SH-SY5Y (cell line): Measurements from ENCODE around the gene GET3.

Experiments used
- GATA2 ChIP-seq: IDR thresholded peaks from 2 replicates; pipeline ENCODE4 v1.6.1; 2011; ENCODE audit warnings: mild to moderate bottlenecking, low read depth, low read length
- GATA3 ChIP-seq: IDR thresholded peaks from 2 replicates; pipeline ENCODE4 v1.6.1; 2011; ENCODE audit warnings: low read depth, mild to moderate bottlenecking, low read length, moderate library complexity

Gene GET3

DNA sequence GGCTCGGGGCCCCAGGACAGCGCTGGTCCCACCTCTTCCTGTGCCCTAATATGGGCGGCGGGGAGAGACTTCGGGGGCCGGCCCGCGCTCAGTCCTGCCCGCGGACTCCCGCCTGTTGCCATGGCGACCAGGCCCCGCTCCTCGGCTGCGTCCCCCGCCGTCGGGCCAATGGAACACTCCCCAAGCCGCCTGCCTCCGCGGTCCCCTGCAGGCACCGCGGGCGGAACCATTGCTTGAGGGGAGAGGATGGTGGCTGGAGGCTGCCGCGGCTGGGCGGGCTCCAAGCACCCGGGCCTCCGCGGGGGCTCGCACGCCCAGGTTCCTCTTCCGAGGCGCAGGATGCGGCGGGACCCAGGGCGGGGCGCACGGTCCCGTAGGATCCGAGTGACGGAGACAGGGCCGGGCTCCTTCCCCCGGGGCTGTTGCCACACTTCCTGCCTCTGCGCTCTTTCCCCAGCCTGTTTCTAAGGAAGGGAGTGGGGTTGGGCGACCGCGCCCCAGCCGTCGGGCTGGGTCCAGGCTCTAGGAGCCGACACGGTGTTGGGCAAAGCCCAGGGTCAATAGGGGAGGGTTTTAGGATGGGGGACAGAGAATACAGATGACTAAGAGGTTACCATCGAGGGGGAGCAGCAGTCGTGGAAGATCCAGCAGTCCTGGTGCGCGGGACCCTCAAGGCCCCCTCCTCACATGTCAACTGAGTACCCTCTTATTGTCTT, 52.8 kb downstream of the GET3 start:
- TF ChIP-seq GATA3 (no peak), GATA2 (no peak)

DNA sequence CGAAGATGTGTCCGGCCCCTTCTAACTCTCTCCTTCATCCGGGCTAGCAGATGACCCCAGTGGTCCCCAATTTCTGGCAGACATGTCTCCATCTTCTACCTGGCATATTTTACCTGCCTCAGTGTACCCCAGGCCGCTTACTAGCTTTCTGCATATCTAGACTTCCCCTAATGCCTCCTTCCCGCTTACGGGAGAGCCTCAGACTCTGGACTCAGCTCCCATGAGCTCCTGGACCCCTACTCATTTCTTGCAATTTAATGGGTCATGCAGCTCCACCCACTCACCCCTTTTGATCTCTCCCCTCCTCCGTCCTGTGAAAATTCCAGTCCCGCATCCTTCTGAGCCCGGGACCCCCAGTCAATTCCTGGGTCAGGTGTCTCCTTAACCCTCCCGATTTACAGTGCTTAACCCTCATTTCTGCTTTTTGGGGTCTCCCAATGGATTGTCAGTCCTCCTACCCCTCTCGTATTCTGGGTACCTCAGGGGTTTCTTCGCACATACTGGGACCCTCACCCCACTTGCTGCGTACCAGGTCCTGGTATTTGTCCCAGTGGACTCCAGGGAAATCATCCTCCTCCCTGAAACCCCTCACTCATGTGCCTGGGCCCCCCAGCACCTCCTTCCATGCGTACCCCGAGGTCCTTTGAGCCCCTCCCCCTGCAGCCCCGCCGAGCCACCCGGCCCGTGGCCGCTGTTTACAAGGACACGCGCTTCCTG, 53.5 kb downstream of the GET3 start:
- TF ChIP-seq GATA3 (no peak), GATA2 (no peak)

DNA sequence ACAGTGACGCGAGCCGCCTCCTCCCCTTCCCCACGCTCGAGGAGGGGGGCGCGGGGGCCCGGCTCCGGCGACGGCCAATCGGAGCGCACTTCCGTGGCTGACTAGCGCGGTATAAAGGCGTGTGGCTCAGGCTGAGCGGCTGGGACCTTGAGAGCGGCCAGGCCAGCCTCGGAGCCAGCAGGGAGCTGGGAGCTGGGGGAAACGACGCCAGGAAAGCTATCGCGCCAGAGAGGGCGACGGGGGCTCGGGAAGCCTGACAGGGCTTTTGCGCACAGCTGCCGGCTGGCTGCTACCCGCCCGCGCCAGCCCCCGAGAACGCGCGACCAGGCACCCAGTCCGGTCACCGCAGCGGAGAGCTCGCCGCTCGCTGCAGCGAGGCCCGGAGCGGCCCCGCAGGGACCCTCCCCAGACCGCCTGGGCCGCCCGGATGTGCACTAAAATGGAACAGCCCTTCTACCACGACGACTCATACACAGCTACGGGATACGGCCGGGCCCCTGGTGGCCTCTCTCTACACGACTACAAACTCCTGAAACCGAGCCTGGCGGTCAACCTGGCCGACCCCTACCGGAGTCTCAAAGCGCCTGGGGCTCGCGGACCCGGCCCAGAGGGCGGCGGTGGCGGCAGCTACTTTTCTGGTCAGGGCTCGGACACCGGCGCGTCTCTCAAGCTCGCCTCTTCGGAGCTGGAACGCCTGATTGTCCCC, 54.2 kb downstream of the GET3 start, which contains the start of gene JUNB:
TSS of gene JUNB (plus strand) at position 142 of the 706 bp plus-strand sequence. CDS start at position 428, 286 bp downstream.
- TF ChIP-seq GATA2 (no peak), GATA3 (no peak)

DNA sequence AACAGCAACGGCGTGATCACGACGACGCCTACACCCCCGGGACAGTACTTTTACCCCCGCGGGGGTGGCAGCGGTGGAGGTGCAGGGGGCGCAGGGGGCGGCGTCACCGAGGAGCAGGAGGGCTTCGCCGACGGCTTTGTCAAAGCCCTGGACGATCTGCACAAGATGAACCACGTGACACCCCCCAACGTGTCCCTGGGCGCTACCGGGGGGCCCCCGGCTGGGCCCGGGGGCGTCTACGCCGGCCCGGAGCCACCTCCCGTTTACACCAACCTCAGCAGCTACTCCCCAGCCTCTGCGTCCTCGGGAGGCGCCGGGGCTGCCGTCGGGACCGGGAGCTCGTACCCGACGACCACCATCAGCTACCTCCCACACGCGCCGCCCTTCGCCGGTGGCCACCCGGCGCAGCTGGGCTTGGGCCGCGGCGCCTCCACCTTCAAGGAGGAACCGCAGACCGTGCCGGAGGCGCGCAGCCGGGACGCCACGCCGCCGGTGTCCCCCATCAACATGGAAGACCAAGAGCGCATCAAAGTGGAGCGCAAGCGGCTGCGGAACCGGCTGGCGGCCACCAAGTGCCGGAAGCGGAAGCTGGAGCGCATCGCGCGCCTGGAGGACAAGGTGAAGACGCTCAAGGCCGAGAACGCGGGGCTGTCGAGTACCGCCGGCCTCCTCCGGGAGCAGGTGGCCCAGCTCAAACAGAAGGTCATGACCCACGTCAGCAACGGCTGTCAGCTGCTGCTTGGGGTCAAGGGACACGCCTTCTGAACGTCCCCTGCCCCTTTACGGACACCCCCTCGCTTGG, 55.0 kb downstream of the GET3 start:
- TF ChIP-seq GATA3 (no peak), GATA2 (no peak)

DNA sequence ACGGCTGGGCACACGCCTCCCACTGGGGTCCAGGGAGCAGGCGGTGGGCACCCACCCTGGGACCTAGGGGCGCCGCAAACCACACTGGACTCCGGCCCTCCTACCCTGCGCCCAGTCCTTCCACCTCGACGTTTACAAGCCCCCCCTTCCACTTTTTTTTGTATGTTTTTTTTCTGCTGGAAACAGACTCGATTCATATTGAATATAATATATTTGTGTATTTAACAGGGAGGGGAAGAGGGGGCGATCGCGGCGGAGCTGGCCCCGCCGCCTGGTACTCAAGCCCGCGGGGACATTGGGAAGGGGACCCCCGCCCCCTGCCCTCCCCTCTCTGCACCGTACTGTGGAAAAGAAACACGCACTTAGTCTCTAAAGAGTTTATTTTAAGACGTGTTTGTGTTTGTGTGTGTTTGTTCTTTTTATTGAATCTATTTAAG, 55.6 kb downstream of the GET3 start:
- TF ChIP-seq GATA2, result no peak
- TF ChIP-seq GATA3, result no peak

DNA sequence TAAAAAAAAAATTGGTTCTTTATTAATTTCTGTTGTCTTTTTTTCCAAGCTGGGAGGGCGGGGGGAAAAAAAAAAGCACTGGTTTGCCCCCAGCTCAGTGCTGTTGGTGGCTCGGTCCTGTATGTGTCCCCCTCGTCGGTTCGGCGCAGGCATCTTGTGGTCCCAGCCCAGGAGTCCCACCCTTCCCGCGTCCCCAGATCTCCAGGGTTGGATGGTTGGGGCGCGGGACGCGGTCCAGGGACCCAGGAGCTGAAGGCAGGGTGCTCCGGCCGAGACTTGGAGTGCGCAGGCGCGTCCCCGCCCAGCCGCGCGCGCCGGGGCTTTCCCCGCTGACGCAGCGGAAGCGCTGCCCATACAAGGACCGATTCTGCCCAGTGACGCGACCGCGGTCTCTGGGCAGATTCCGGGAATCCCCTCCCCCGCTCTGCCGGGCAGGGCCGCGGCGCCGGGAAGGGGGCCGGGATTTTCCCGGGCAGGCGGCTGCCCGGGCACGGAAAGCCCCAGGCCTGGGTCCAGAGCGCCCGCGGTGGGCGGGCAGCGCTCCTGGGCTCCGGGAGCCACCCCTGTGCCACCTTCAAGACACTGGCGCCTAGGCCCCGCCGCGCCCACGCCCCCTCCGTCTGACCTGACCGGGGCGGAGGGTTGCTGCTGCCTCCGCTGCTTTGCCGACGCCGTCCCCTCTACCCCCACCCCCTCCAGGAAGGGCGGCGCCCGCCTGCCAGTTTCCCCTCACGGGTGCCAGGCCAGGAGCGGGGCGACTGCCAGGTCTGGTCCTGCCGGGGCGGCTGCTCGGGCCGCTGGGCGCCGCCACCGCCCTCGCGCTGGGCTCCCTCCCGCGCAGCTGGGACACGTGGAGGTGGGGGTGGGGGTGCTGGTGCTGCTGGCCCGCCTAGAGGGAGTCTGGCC, 56.2 kb downstream of the GET3 start:
- no peak for TF ChIP-seq GATA3

DNA sequence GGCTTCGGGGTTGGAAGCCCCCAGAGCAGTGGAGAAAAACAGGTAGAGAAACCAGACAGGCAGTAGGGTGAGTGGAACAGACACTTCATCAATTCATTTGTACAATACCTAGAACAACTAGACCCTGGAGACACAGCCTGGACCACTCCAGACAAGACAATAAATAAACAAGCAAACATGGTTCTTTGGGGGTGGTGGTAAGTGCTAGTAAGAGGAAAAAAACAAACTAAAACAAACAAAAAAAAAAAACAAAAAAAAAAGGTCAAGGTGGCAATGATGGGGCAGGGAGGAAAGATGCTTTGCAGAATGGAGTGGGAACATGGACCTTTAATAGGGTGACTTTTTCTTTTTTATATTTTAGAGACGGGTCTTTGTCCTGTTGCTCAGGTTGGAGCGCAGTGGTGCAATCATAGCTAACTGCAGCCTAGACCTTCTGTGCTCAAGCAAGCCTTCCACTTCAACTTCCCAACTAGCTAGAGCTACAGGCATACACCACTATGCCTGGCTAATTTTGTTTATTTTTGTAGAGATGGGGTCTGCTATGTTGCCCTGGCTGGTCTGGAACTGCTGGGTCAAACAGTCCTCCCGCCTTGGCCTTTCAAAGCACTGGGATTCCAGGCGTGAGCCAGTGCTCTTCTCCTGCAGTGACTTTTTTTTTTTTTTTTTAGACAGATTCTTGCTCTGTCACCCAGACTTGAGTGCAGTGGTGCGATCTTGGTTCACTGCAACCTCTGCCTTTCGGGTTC, 57.1 kb downstream of the GET3 start:
- TF ChIP-seq GATA2 (no peak), GATA3 (no peak)

DNA sequence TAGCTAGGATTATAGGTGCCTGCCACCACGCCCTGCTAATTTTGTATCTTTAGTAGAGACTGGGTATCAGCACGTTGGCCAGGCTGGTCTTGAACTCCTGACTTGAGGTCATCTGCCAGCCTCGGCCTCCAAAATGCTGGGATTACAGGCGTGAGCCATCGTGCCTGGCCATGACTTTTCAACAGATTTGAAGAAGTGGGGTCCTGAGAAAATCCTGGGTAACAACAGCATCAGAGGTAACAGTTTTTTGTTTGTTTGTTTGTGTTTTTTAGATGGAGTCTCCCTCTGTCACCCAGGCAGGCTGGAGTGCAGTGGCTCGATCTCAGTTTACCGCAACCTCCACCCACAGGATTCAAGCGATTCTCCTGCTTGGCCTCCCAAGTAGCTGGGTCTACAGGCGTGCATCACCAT, 57.7 kb downstream of the GET3 start:
- TF ChIP-seq GATA3 (no peak), GATA2 (no peak)

DNA sequence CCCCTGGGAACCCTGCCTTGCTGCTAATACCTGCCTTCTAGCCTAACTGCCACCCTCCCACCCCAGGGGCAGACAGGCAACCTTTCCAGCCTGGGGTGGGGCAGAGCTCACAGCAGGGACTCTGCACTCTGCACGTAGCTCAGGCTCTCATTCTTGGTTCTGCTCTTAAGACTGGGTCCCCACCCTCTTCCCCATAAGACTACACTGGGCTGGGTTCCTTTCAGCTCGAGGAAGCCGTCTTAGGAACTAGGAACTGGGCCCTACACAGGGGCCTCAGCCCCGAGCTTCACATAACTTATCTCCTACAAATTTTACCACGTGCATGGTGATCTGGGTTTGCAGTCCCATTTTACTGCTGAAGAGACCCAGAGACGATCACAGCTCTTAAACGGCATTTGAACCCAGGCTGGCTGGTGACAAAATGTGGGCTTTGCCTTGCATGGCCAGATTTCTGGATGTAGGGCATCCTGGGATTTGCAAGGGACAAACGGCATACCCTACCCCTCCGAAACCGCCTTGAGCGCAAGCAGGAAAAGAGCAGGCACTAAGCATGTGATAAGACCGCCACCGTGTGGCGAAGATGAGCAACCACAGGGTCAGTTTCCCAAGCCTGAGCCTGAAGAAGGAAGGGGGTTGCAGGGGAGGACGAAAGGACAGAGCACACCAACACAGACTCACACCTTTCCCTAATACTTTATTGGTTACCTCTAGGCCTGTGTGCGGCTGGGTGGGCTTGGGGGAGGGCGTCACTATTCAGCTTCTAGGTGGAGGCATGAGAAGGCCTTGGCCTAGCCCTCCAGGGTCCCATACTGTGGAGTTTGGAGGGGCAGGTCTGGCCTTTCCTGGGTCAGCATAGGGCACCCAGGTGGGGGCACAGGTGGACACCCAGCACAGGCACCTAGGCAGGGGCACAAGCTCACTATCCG, 59.1 kb downstream of the GET3 start:
- no peak for TF ChIP-seq GATA2
- TF ChIP-seq GATA3, result no peak

DNA sequence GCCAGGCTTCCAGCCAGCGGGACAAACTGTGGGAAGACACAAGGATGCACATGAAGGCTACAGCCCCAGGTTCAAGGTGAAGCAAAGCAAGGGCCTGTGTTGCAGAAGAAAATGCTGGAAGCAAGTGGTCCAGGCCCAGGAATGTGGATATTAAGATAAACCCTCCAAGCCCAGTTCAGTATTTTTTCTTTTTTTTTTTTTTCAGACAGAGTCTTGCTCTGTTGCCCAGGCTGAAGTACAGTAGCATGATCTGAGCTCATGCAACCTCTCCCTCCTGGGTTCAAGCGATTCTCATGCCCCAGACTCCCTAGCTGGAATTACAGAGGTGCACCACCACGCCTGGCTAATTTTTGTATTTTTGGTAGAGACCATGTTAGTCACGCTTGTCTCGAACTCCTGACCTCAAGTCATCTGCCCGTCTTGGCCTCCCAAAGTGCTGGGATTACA, 59.9 kb downstream of the GET3 start:
- no peak for TF ChIP-seq GATA2
